Measurements from ENCODE around the gene SAMD9.

DNA sequence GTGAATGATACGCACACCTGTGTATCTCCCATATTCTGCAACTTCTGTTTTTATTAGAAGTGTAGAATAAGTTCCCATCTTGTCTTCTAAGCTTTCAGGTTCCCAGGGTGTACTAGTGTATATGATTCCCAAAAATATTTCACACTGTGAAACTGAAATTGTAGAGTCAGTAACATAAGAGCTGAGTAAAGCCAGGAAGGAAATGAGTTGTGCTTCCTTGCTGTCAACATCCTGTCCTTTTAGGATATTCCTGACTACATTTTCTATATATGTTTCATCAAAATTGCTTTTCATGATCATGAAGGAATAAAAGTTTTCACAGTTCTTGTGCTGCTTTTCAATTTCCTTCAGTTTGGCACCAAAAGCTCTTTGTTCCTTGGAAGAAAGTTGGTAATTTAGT, 15.2 kb upstream of the SAMD9 start:
- TF ChIP-seq EZH2 (IDR thresholded peaks at IDR 0.05; ENCODE audit: borderline replicate concordance) = no peak
- no peak for TF ChIP-seq CTCF (IDR thresholded peaks at IDR 0.05; ENCODE audit: poor library complexity)
- no peak for TF ChIP-seq EZH2phosphoT487 (IDR thresholded peaks at IDR 0.05; ENCODE audit: low read depth, severe bottlenecking, unreplicated experiment)

Measured in hepatocyte (in vitro differentiated cells).